Stimulated activated CD8-positive, alpha-beta memory T cell treated with anti-CD3 and anti-CD28 coated beads, Interleukin-2, amount 100 ng/mL, for 48 hours (primary cell): Measurements from ENCODE around the gene DIS3L2.
"Not testable (repeated sequence)": the region's sequence is repeated elsewhere in the genome, so short reads cannot be mapped to it uniquely, and the experiment has no call there.

ENCODE experiments used
- DNase-seq, 2 donors: peaks; one replicate each; pipeline ENCODE4 v3.0.0-alpha.2; 2020; ENCODE audit warnings: low read depth in 2 of 2

Gene DIS3L2

DNA sequence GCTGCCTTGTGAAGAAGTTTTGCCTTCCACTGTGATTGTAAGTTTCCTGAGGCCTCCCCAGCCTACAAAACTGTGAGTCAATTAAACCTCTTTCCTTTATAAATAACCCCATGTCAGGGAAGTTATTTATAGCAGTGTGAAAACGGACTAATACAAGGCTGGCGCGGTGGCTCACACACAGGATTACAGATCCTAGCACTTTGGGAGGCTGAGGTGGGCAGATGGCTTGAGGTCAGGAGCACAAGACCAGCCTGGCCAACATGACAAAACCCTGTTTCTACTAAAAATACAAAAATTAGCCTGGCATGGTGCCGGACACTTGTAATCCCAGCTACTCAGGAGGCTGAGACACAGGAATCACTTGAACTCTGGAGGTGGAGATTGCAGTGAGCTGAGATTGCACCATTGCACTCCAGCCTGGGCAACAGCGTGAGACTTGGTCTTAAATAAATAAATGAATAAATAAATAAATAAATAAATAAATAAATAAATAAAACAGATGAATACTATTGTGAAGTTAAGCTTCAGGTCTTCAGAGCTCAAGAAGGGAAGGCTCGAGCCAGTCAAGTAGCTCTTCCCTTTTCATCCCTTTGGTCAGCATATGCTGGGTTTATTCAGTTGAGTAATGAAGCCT, 154.3 kb downstream of the DIS3L2 start:
- not testable (repeated sequence) for DNase-seq

DNA sequence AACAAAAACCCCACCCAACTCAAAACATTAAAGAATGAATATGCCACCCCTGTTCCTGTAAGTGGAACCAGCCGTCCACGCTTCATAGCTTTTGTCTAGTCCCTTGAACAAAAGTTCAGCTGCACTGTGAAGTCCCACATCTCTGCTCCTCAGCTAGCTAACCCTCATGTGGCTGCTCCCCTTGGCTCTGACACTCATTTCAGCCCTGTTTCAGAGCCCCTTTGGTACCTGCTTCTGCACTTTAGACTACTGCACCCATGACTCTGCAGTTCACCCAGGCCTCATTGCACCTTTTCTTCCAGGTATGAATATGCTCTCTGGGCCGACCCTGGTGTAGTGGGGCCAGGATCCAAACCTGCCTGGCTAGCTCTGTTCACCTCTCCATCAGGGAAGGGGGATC, 155.3 kb downstream of the DIS3L2 start:
- DNase-seq: no peak

DNA sequence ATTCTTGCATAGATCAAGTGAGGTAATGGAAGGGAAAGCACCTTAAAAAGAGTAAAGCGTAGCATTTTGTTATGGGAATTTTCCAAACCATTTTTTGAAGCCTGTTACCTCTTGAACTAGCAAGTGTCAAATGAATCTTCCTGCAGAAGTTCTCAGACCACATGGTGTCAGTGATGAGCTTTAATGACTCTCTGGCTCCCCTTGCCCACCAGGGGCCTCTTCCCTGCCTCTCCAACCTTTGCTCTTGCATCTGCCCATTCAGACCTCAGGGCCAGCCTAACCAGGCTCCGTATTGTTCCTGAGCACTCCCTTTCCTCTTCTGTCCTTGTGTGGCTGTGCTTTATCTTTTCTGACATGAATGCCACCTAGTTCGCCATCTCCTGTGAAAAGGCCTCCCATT, 155.9 kb downstream of the DIS3L2 start:
- no peak for DNase-seq

DNA sequence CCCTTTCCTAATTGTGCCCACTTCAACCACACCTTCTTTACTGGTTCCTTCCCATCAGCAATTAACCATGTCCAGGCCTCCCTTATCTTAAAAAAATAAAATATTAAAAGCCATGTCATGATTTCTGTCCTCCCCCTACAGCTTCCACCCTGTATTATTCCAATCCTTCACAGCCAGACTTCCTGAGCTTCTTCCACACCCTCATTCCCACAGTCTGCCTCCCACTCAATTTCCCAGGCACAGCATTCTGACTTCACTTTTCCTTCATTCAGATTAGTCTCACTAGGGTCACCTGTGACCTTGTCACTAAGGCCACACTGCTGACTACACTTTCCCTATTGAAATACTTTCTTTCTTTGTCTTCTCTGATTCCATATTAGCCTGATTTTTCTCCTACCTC, 159.4 kb downstream of the DIS3L2 start:
- DNase-seq: no peak

DNA sequence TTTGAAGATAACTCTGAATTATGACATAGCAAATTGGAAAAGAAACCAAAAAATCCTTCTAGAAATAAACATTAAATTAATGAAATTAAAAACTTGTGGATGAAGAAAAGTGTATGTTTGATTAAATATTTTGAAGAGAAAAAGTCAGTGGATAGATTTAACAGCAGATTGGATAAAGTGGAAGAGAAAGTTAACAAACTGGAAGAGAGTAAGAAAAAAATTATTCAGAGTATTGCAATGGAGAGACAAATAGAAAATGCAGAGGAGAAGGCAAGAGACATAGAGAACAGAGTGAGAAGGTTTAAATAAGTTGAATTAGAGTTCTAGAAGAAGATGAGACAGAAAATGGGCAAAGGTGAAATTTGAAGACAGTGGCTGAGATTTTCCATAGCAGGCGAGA, 162.8 kb downstream of the DIS3L2 start:
- no peak for DNase-seq

DNA sequence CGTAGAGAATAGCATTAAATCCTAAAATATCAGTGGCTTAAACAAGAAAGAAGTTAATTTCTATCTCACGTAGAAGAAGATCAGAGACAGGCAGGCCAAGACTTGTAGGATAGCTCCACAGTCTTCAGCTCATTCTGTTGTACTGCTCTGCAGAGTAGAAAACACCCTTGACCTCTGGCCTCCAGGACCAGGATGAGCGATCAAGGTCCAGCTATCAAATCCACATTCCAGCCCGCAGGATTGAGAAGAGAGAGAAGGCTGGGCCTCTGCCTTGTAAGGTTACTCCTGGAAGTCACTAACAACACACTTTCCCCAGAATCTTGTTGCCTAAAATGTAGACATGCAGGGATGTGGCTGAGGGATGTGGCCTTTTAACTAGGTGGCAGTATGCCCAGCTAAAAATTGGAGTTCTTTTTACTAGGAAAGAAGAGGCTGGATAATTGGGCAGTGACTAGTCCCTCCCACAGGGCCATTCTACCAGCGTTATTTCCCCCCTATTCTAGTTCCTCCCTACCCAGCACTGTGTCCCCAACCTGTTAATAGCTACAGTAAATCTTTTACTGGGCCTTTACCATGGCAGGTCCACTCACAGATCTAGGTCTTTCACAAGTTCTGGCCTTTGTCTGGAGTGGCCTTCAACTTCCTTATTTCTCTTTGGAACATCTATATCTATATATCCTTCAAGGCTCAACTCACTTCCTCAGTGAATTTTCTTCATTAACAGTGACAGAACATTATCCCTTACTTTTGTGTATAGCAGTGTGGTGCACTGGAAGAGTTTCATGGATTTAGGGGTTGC, 165.0 kb downstream of the DIS3L2 start:
- no peak for DNase-seq

DNA sequence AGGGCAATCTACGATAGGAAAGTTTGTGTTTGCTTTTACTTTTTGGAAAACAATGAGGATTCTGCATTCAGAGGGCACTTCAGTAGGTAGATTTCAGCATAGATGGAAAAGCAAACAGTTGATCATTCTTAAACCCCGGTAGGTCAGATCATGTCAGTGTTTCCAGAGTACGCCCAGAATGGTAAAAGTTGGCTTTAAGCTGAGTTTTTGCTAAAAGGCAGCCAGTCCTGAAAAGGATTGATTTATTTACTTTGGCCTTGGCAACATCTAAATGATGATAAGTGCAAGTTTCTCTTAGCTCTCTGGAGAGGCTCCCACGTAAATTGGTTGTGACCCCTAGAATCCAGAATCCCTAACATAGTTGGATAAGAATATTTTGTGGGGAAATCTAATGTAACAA, 168.0 kb downstream of the DIS3L2 start:
- no peak for DNase-seq

DNA sequence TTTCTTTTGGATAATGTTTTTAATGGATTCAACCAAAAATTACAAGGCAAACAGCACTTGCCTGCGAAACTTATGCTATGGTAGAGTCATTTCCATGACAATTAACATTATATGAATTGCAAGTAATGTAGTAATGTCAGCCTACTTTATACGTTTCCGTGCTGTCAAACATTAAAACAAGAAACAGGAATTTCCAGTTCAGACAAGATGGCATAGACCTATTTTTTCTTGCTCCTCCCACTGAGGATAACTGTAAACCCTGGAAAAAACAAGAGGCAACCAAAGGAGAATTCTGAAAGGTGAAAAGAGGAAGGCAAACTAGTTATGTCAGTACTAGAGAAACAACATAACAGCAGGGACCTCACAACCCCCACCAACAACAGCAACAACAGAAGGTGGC, 170.7 kb downstream of the DIS3L2 start:
- no peak for DNase-seq

DNA sequence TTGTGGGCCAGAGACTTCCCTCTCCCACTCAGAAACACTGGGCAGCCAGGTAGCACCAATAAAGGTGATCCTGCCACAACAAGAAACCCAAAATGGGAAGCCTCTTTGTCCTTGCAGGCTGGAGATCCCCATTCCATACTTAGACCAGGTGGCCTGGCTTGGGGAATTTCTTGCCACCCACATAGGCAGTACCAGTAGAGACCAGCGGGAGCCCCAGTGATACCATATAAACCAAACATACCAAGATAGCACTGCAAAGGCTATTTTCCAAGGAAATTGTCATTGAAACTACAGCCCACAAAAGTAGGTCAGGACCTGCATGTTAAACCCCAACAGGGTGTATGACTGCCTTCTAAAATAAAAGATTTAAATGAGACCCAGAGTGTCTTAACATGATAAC, 171.6 kb downstream of the DIS3L2 start:
- no peak for DNase-seq

DNA sequence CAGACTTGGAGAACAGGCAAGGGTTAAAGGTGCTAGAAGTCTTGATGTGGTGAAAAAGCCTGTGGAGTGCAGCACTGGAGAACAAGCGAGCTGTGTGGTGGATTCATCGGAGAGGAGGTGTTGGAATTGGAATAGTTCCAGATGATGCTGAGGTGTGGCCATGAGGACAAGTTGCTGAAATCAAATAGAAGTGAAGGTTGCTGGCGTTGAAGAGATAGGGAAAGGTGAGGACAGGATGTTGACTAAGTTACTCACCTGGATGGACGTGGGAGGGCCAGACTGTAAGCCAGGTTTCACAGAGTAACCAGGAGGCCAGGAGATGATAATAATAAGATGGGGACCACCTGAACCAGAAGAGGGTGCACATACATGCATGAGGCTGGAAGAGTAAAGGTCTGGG, 173.4 kb downstream of the DIS3L2 start:
- DNase-seq: no peak

DNA sequence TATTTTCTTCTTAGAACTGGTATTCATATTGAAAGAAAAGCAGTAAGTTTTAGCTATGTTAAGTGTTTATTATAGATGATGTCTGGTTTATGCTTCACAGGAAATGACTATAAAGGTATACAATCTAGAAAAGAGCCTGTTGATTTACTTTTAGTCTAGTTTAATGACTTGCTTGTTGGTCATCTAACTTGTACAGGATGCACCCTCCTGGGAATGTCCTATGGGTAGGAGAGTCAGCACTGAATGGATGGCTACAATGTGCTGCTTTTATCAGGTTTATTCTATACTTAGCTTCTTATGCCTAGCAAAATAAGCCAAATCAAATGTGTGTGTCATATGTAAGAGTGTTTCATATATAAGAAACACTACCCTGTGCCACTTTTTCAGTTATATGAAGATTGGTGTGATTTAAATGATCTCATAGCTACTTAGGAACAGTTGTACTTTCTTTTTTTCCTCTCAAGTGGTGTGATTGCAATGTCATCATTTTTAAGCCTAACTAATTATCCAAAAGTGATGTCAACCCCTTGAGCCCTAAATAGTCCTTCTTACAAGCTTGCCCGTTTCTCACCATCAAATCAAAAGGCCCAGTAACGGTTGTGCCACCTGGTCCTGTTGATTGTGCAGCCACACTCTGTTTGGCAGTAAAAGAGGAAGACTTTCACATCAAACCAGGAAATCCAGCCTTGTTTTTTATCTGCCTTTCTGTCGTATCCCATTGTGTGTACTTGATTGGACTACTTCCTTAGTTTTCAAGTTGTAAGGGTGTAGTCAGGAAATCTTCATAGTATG, 176.0 kb downstream of the DIS3L2 start:
- no peak for DNase-seq

DNA sequence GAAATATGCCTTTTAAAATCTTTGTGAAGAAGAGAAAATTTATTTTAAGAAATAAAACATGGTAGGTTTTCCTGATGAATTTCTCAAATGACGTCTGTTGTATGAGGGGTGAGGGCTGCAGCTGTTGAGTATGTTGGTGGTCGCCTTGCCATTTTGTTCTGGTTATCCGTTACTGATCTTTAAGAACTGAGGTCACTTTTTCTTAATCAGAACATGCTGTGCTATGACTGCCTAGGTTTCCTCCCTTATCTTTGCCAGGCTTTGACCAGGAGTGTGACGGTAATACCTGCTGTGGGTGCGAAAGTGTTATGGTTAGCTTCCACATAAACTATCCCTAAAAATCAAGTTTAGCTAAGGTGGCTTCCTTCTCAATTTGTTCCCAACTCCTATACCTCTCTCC, 176.9 kb downstream of the DIS3L2 start:
- DNase-seq: no peak

DNA sequence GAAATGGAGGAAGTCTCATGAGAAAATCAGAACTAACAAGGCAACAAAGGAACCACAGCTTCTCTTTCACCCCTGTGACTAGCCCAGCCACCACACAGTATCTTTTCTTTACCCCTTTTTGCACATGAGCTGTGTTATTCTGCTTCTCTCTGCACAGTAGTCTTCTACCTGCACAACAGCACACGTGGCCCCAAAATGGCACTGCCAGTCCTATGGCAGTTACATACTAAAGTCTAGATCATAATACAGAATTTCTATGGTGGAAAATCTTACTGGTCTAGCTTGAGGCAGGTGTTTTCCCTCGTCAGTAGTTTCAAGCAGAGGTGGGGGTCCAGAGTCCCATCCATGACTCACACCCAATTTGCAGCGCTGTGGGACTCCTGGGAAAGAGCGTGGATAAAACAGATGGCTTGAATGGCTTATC, 177.7 kb downstream of the DIS3L2 start:
- no peak for DNase-seq

DNA sequence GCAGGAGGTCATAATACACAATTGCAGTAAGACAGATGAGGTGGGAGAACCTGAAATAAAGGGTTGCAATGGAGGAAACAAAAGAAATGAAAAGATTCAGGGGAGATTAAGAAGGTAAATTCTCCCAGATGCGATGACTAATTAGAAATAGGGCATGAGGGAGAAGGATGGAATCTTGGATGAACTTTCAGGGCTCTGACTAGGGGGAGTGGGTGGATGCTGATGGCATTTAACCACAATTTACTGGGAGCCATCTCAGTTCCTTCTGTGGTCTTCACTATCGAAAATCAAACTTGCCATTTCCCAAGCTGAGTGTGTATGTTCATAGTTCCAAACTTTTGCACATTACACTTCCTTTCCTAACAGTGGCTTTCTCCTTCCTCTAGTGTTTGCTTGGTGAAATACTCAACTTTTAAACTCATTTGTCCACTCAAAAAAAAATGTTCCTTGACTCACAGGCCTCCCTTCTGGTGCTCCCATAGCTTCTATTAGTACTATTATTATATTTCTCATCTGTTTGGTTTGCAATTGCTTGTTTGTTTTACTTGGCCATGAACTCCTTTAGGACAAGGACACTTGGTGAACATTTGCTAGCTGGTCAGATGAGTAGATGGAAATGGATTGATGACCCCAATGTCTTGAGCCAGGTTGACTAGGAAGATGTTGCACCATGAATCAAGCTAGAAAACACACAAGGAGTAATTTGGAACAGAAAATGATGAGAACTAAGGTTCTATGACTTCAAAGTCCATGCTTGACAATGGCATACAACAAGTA, 178.5 kb downstream of the DIS3L2 start:
- no peak for DNase-seq

DNA sequence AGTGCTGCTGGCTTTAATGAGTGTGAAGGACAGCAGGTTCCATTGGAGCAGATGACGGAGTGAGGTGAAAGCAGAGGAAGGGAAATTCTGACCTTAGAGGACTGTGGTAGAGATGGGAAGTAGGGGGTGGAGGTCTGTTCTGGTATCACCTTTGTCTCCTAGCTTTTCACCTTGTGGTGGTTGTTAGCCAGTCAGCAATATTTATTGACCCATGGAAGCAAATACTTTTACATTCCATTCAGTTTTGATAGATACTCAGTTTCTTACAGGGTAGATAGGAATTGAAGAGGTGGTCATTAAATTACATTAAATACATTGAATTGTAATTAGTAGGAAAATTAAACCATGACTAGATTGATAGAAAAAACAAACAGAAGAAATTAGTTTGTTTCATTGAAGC, 180.1 kb downstream of the DIS3L2 start:
- DNase-seq: no peak

DNA sequence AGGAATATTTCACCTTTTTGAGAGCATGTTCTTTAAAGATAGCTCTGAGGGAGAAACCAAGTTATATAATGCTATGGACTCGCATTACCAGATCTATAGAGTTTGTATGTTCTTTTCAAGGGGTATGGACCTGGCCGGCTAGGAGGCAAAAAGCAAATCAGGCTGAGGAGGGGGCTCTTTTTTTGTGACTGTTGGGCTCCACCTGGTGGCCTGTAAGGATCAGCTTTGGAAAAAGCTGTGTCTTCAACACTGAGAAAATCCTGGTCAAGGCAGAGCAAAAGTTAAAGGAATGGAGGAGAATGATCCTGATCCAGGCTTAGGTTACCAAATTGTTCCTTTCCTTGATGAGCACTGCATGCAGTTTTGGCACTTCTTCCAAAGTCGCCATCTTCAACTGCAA, 180.5 kb downstream of the DIS3L2 start:
- DNase-seq: no peak

DNA sequence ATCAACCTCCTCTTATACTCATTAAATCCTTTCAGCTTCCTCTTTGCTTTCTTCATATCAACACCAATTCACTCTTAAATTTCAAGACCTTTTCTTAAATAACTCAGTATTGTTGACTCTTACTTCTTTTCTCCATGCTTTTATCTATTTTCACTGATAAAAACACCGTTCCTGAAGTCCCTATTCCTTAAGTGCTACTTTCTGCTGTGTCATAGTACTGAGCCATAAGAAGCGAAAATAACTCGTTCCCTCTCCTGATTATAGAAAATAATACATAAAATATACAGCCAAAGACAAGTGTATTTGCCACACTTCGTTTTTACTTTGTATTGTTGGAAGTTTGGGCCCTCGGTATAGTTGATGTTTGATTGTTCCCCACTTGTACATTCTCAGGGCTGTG, 181.0 kb downstream of the DIS3L2 start:
- DNase-seq: no peak

DNA sequence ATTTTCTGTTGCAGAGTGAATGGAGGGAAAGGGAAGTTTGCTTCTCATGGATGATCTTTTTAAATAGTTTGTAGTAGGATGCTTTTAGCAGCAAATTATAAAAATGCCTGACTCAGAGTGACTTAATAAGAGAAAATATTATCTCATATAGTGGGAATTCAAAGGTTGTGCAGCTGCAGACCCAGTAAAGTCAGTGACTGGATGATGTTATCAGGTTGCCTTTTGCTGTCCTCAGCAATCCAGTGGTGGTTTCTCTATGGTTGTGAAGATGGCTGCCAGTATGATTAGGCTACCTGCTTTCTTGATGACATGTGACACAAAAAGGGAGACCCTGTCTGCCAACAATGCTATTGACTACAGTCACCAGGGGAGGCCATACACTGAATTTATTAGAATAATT, 184.8 kb downstream of the DIS3L2 start:
- DNase-seq: no peak

DNA sequence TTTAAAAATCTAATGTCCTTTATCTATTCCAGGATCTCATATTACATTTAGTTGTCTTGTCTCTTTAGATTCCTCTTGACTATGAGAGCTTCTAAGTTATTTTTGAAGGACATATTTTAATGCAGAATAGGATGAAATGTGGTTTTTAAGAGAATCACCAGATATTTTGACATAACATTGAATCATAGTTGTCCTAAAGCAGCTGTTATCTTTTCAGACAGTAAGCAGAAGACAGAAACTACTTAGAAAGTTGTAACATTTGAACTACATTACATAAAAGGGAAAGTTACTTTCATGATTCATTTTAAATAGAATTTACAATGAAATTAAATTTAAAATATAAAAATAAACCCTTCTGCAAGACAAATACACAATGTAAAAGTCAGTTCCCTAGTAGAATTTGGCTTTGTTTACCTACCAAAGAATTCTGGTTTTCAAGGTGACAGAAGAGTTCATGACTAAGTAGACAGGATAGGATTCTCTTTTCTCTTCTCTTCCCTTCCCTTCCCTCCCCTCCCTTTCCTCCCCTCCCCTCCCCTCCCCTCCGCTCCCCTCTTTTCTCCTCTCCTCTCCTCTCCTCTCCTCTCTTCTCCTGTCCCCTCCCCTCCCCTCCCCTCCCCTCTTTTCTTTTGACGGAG, 186.0 kb downstream of the DIS3L2 start:
- no peak for DNase-seq

DNA sequence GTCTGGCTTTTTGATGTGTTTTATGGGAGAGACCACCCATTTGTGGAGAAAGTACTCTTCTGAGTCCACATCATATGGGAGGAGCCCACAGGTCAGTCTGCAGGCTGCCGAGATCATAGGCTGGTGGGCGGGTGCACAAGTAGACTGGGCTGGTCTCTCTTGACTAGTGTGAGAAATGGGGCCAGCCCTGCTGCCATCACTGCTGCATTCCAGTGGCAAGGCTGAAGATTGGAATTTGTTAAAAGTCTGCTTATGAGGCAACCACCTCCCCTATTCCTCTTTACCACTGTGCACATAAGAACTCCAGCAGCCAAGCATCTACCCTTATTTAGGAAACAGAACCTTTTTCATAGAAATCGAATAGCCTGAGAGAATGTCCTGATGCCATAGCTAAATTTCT, 200.7 kb downstream of the DIS3L2 start:
- DNase-seq: no peak

DNA sequence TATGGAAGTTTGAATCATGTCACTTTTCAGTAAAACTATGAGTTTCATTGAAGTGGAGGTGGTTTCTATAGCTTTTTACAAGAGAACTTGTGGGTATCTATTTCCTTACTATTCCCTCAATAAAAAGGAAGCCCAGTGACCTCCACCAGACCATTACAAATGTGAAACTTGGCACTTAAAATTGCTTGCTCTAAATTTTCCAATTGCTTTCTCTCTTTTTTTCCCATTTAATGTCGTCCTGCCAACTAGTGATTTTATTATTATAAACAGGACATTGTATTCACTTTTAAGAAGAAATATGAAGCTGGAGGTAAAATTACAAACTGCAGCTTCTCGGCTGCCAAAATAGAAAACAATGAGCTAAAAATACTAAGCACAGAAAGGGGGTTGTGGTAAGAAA, 208.9 kb downstream of the DIS3L2 start:
- no peak for DNase-seq

DNA sequence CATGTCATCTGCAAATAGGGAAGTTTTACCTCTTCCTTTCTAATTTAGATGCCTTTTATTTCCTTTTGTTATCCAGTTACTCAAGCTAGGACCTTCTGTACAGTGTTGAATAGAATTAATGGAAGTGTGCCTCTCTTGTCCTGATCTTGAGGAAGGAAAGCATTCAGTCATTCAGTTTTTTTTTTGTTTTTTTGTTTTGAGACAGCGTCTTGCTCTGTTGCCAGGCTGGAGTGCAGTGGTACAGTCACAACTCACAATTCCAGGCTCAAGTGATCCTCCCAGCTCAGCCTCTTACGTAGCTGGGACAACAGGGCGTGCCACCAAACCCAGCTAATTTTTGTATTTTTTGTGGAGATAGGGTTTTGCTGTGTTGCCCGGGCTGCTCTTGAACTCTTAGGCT, 213.1 kb downstream of the DIS3L2 start:
- no peak for DNase-seq
